Left lung (tissue), 10 donors: ENCODE data around the gene KNOP1. TPM values are rescaled to one million over a fixed set of nuclear protein-coding genes. Genes with fewer than 3 reads are reported as not detected.

Source experiments
- ATAC-seq: fragments of 200-7000 bp; cut with Tn5 transposase; one replicate; pipeline ENCODE4 v1.9.1; 2020; ENCODE audit warnings: moderate library complexity
- DNase-seq, 4 donors: peaks; one replicate each; pipeline ENCODE4 v3.0.0-alpha.2; 2013 to 2020
- H3K27ac ChIP-seq, 2 donors: fragments of 200-600 bp; sonication (generic) in 1 of 2; one replicate each; pipeline versions ENCODE4 v1.5.0 to v1.8.0; 2020 to 2021
- H3K27me3 ChIP-seq, 2 donors: fragments of 200-600 bp; sonication (generic) in 1 of 2; one replicate each; pipeline versions ENCODE4 v1.5.0 to v1.8.0; 2020 to 2021
- H3K36me3 ChIP-seq, 2 donors: fragments of 200-600 bp; sonication (generic) in 1 of 2; one replicate each; pipeline versions ENCODE4 v1.5.0 to v1.8.0; 2020 to 2021
- H3K4me1 ChIP-seq, 2 donors: fragments of 200-600 bp; one replicate each; pipeline ENCODE4 v1.8.0; 2021
- H3K4me3 ChIP-seq, 2 donors: fragments of 200-600 bp; sonication (generic) in 1 of 2; one replicate each; pipeline versions ENCODE4 v1.5.0 to v1.8.0; 2020 to 2021; ENCODE audit warnings: mild to moderate bottlenecking in 1 of 2
- H3K9me3 ChIP-seq, 2 donors: fragments of 200-600 bp; sonication (generic) in 1 of 2; one replicate each; pipeline versions ENCODE4 v1.5.0 to v1.8.0; 2020 to 2021
- CTCF ChIP-seq, 2 donors: fragments of 200-600 bp; sonication (generic) in 1 of 2; IDR thresholded peaks; one replicate each; pipeline versions ENCODE4 v1.5.0 to v1.8.0; 2021; ENCODE audit warnings: antibody characterized with exemption in 2 of 2
- intact Hi-C, 2 donors: fragments of 100-400 bp; cut with DNase I; formaldehyde crosslinking; loops; one replicate each; pipeline versions ENCODE4 v1.11.2 to v1.14.2; 2022
- polyA plus RNA-seq, 6 donors: library from polyadenylated mRNA; unstranded; fragments of 120-200 nt; gene quantifications; one replicate each; pipeline ENCODE4 v1.2.1, GENCODE V29; 2013; ENCODE audit not compliant: insufficient read length in 6 of 6
- total RNA-seq, 2 donors: library from RNA; stranded (reverse); fragmentation: NEBNext Ultra II Directional; extraction: Animal tissue kit (Norgen Biotek cat#: 25700); gene quantifications; one replicate each; pipeline ENCODE4 v1.2.1, GENCODE V29; 2021
- donor health status: DM: no; HTN: yes; CAD: no.
- donor health status: DM: no; HTN: no; CAD: no.

Gene KNOP1
- total and polyA plus RNA-seq, 8 donors, result 12.5 to 49.0 (median 32.3) TPM

DNA sequence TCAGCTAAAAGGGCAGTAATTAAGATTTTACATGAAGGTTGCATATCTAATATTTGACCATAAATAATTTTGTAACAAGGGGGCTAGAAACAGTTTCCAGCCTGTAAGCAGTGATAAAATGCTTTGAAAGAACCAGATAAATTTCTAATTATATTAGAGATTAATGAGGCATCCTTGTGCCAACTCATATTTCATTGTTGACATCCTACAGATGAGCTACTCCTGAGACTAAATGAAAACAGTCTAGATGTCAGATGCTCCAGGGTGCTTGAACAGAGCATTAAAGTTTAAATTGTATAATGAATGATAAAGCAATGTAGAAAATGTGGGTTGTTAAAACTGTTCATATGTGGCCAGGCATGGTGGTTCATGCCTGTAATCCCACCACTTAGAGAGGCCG lies 23.3 kb upstream of the KNOP1 start:
- intact Hi-C loops, result no loop called here
- no peak overlapping the region for H3K4me3 ChIP-seq
- no peaks in the 10 kb centered on the region for H3K4me1 ChIP-seq
- TF ChIP-seq CTCF (IDR thresholded peaks at IDR 0.05), result no peak
- no peak overlapping the region for H3K27ac ChIP-seq
- H3K9me3 ChIP-seq, result no peaks in the 10 kb centered on the region
- DNase-seq (no peak), ATAC-seq (no peak)
- no peaks in the 10 kb centered on the region for H3K36me3 ChIP-seq
- no peaks in the 10 kb centered on the region for H3K27me3 ChIP-seq

DNA sequence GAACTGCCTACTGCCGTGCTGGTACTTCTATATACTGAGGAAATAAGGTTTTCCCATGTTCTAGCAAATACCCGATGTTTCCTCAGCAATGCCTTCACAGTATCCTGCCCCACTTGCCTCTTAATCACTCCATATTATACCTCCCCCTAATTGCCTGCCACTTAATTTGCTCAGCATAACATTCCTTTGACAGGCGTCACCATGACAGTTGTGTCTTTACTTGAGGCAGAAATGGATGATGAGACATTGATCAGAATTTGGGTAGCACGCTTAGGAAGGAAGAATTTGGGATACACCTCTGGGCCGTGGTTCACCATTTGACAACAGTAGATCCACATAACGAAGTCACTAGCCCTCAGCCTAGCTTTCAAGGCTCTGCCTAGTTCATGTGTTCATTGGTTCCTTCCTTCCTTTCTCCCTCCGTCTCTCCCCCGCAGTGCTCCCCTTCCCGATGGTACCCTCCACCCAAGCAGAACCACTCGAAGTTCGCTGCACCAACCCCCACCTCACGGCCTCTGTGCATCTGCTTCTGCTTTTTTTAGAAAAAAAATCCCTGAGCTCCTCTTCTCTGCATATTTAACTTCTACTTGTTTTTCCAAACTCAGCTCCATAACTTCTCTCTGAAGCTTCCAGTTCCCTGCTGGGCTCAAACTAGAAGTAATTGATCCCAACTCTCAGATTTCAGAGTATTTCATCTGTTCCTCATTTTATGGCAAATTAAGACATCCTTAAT lies 19.4 kb upstream of the KNOP1 start:
- H3K4me1 ChIP-seq, result no peaks in the 10 kb centered on the region
- H3K27ac ChIP-seq, result no peak overlapping the region
- no peak overlapping the region for H3K4me3 ChIP-seq
- no peak for TF ChIP-seq CTCF (IDR thresholded peaks at IDR 0.05)
- H3K9me3 ChIP-seq, result no peaks in the 10 kb centered on the region
- DNase-seq, result peak in 1 of 4 donors; percentile 35
- no peaks in the 10 kb centered on the region for H3K36me3 ChIP-seq
- no peak for ATAC-seq
- intact Hi-C loops, result no loop called here
- H3K27me3 ChIP-seq, result no peaks in the 10 kb centered on the region

DNA sequence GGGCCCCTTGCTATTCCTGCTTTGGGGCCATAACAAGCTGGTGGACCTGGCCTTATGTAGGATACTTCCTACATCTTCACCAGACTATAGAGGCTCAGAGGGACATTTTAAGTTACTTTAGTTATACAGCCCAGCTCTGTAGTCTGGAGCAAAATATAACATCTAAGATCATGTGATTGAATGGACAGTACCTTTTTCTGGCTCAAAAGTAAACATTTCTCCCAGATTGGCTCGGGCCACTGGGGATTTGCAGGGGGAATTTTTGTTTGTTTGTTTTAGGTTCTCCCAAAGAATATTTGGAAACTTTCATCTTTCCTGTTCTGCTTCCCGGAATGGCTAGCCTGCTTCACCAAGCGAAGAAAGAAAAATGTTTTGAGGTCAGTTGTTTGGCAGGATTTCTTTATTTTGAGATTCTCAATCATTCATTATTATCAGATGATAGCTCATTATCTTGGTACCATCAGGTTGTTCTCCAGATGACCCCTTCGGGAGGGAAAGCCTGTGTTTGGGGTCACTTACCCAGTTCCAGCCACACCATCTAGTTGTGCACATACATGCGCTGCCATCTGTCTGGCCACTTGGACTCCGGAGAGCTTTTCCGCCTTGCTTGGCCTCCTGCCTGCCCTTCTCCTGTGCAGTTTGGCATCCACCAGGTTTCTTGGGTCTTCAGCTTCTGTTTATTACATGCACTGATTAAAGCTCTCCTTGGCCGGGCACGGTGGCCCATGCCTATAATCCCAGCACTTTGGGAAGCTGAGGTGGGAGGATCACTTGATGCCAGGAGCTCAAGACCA lies 17.2 kb upstream of the KNOP1 start:
- Histone ChIP-seq H3K27ac (no peak overlapping the region), H3K36me3 (no peaks in the 10 kb centered on the region), H3K4me1 (no peaks in the 10 kb centered on the region), H3K27me3 (no peaks in the 10 kb centered on the region), H3K9me3 (no peaks in the 10 kb centered on the region), H3K4me3 (no peak overlapping the region)
- DNase-seq, result no peak
- TF ChIP-seq CTCF (IDR thresholded peaks at IDR 0.05), result no peak
- intact Hi-C loops, result no loop called here
- ATAC-seq, result no peak

- Histone ChIP-seq H3K4me3 (no peak overlapping the region), H3K36me3 (no peaks in the 10 kb centered on the region), H3K27me3 (no peaks in the 10 kb centered on the region), H3K9me3 (no peaks in the 10 kb centered on the region), H3K27ac (no peak overlapping the region), H3K4me1 (no peaks in the 10 kb centered on the region)
- DNase-seq (no peak), ATAC-seq (no peak)
- intact Hi-C loops, result no loop called here
- TF ChIP-seq CTCF (IDR thresholded peaks at IDR 0.05), result no peak
Measured at GRCh38 chr16:19733551-19733950, 15.5 kb upstream of the KNOP1 start.

- ATAC-seq (no peak), DNase-seq (no peak)
- TF ChIP-seq CTCF (IDR thresholded peaks at IDR 0.05), result no peak
- Histone ChIP-seq H3K27me3 (no peaks in the 10 kb centered on the region), H3K36me3 (no peaks in the 10 kb centered on the region), H3K4me1 (no peaks in the 10 kb centered on the region), H3K9me3 (no peaks in the 10 kb centered on the region), H3K4me3 (no peak overlapping the region), H3K27ac (no peak overlapping the region)
- intact Hi-C loops, result no loop called here
Measured at GRCh38 chr16:19728636-19728965, 10.6 kb upstream of the KNOP1 start.
